Measurements from ENCODE around the gene HOXC10. TPM values are rescaled to one million over a fixed set of nuclear protein-coding genes. Genes with fewer than 3 reads are reported as not detected.
A peak's percentile ranks its signal among the peaks of the same experiment; 100 is the strongest.

The HOXC10 gene
- total RNA-seq, 1 experiment from 2014 or later, result not detected

- Mint-ChIP-seq H3K36me3 (no peaks in the 10 kb centered on the region), H3K27ac (no peak overlapping the region), H3K4me1 (peaks cover 40% of the 10 kb centered on the region), H3K9me3 (no peaks in the 10 kb centered on the region), H3K4me3 (no peak overlapping the region), H3K27me3 (ENCODE audit: low read depth) (peaks cover 100% of the 10 kb centered on the region)
- ATAC-seq (no peak), DNase-seq (ENCODE audit: low spot score) (no peak)
- no peak for TF ChIP-seq ZNF416 (CRISPR knock-in tag; IDR thresholded peaks at IDR 0.05)
- TF ChIP-seq, protein P1, sequence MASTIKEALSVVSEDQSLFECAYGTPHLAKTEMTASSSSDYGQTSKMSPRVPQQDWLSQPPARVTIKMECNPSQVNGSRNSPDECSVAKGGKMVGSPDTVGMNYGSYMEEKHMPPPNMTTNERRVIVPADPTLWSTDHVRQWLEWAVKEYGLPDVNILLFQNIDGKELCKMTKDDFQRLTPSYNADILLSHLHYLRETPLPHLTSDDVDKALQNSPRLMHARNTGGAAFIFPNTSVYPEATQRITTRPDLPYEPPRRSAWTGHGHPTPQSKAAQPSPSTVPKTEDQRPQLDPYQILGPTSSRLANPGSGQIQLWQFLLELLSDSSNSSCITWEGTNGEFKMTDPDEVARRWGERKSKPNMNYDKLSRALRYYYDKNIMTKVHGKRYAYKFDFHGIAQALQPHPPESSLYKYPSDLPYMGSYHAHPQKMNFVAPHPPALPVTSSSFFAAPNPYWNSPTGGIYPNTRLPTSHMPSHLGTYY (CRISPR knock-in tag; IDR thresholded peaks at IDR 0.05), result no peak
- no peak for TF ChIP-seq CREB1 (CRISPR knock-in tag; IDR thresholded peaks at IDR 0.05)
- TF ChIP-seq SMAD3 (CRISPR knock-in tag; IDR thresholded peaks at IDR 0.05; ENCODE audit: borderline replicate concordance), result no peak
- no peak for TF ChIP-seq KAT7 (CRISPR knock-in tag; IDR thresholded peaks at IDR 0.05; ENCODE audit: borderline replicate concordance)
- no peak for TF ChIP-seq SMAD4 (CRISPR knock-in tag; IDR thresholded peaks at IDR 0.05)
- POLR2A ChIA-PET, result interaction anchor here (0.7 to 0.9 kb wide), 3 partner anchors 25 to 64 kb away, joined by 3 read pairs; no protein-coding TSS in a partner anchor
- CTCF ChIA-PET, result interaction anchor here (0.7 to 3.2 kb wide), 8 partner anchors 16 to 389 kb away, joined by 3 to 16 read pairs (median 6); partner anchors contain the start of gene HOXC5
Measured at GRCh38 chr12:53990311-53991076, 5.5 kb downstream of the HOXC10 start.

DNA sequence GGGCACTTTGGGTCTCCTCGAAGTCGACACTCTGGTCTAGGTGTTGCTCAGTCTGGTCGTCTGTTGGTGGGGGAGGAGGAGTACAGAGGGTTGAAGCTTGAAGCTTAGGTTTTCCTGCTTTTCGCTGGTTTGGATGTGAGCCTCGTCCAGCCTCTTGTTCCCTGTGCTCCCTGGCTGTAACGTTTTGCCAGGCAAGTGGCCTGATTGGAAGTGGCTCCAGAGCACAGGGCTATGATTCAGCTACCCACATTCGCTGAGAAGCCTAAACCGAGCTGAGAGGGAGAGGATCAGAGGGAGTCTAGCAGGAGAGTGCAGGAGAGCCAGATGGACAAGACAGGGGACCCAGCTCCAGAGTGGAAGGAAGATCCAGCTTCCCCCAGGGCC lies 6.1 kb downstream of the HOXC10 start:
- POLR2A ChIA-PET, result interaction anchor here (0.8 to 0.9 kb wide), 2 partner anchors 26 to 64 kb away, joined by 3 read pairs; no protein-coding TSS in a partner anchor
- peaks cover 39% of the 10 kb centered on the region for H3K4me1 Mint-ChIP-seq
- no peak overlapping the region for H3K27ac Mint-ChIP-seq
- ATAC-seq (no peak), DNase-seq (ENCODE audit: low spot score) (no peak)
- no peak overlapping the region for H3K4me3 Mint-ChIP-seq
- peaks cover 100% of the 10 kb centered on the region for H3K27me3 Mint-ChIP-seq (ENCODE audit: low read depth)
- H3K36me3 Mint-ChIP-seq, result no peaks in the 10 kb centered on the region
- CTCF ChIA-PET, result interaction anchor here (0.9 to 3.2 kb wide), 8 partner anchors 15 to 388 kb away, joined by 3 to 16 read pairs (median 6); partner anchors contain the start of gene HOXC5
- no peak for TF ChIP-seq KAT7 (CRISPR knock-in tag; IDR thresholded peaks at IDR 0.05; ENCODE audit: borderline replicate concordance)
- TF ChIP-seq ZNF219 (CRISPR knock-in tag; IDR thresholded peaks at IDR 0.05; ENCODE audit: borderline replicate concordance), result no peak
- TF ChIP-seq, protein P2, sequence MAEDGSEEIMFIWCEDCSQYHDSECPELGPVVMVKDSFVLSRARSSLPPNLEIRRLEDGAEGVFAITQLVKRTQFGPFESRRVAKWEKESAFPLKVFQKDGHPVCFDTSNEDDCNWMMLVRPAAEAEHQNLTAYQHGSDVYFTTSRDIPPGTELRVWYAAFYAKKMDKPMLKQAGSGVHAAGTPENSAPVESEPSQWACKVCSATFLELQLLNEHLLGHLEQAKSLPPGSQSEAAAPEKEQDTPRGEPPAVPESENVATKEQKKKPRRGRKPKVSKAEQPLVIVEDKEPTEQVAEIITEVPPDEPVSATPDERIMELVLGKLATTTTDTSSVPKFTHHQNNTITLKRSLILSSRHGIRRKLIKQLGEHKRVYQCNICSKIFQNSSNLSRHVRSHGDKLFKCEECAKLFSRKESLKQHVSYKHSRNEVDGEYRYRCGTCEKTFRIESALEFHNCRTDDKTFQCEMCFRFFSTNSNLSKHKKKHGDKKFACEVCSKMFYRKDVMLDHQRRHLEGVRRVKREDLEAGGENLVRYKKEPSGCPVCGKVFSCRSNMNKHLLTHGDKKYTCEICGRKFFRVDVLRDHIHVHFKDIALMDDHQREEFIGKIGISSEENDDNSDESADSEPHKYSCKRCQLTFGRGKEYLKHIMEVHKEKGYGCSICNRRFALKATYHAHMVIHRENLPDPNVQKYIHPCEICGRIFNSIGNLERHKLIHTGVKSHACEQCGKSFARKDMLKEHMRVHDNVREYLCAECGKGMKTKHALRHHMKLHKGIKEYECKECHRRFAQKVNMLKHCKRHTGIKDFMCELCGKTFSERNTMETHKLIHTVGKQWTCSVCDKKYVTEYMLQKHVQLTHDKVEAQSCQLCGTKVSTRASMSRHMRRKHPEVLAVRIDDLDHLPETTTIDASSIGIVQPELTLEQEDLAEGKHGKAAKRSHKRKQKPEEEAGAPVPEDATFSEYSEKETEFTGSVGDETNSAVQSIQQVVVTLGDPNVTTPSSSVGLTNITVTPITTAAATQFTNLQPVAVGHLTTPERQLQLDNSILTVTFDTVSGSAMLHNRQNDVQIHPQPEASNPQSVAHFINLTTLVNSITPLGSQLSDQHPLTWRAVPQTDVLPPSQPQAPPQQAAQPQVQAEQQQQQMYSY (CRISPR knock-in tag; IDR thresholded peaks at IDR 0.05), result peak; percentile 20; the same call in 1 of the 2 replicates
- no peaks in the 10 kb centered on the region for H3K9me3 Mint-ChIP-seq

GRCh38 chr12:53992377-53992889 lies 7.5 kb downstream of the HOXC10 start:
- H3K4me3 Mint-ChIP-seq, result no peak overlapping the region
- peaks cover 40% of the 10 kb centered on the region for H3K4me1 Mint-ChIP-seq
- H3K36me3 Mint-ChIP-seq, result no peaks in the 10 kb centered on the region
- H3K9me3 Mint-ChIP-seq, result no peaks in the 10 kb centered on the region
- ChIA-PET CTCF (interaction anchor here (1.0 to 3.2 kb wide), 4 partner anchors 14 to 222 kb away, joined by 3 to 16 read pairs (median 11); partner anchors contain the start of gene HOXC5), POLR2A (interaction anchor here (1.0 kb wide), 1 partner anchor 61 kb away, joined by 3 read pairs; the partner anchor contains the start of gene HOXC4)
- TF ChIP-seq KAT7 (CRISPR knock-in tag; IDR thresholded peaks at IDR 0.05; ENCODE audit: borderline replicate concordance) (no peak), TEAD4 (CRISPR knock-in tag; IDR thresholded peaks at IDR 0.05) (no peak), MAX (CRISPR knock-in tag; IDR thresholded peaks at IDR 0.05) (no peak), ZNF512 (CRISPR knock-in tag; IDR thresholded peaks at IDR 0.05; ENCODE audit: borderline replicate concordance) (no peak), TEAD1 (CRISPR knock-in tag; IDR thresholded peaks at IDR 0.05) (no peak), NR2C2 (CRISPR knock-in tag; IDR thresholded peaks at IDR 0.05) (no peak), OVOL2 (CRISPR knock-in tag; IDR thresholded peaks at IDR 0.05; ENCODE audit: borderline replicate concordance) (no peak), PRRX2 (CRISPR knock-in tag; IDR thresholded peaks at IDR 0.05) (no peak), RELA (CRISPR knock-in tag; IDR thresholded peaks at IDR 0.05; ENCODE audit: borderline replicate concordance) (no peak)
- H3K27ac Mint-ChIP-seq, result no peak overlapping the region
- peaks cover 100% of the 10 kb centered on the region for H3K27me3 Mint-ChIP-seq (ENCODE audit: low read depth)
- DNase-seq (ENCODE audit: low spot score) (no peak), ATAC-seq (no peak)
